ENCODE measurements around the gene GDE1. TPM values are rescaled to one million over a fixed set of nuclear protein-coding genes. Genes with fewer than 3 reads are reported as not detected.
A peak's percentile ranks its signal among the peaks of the same experiment; 100 is the strongest.

The GDE1 gene
- total and polyA plus RNA-seq, 2 of the 4 experiments (the other 2 are of a cell fraction), result 50.1 to 62.4 TPM

DNA sequence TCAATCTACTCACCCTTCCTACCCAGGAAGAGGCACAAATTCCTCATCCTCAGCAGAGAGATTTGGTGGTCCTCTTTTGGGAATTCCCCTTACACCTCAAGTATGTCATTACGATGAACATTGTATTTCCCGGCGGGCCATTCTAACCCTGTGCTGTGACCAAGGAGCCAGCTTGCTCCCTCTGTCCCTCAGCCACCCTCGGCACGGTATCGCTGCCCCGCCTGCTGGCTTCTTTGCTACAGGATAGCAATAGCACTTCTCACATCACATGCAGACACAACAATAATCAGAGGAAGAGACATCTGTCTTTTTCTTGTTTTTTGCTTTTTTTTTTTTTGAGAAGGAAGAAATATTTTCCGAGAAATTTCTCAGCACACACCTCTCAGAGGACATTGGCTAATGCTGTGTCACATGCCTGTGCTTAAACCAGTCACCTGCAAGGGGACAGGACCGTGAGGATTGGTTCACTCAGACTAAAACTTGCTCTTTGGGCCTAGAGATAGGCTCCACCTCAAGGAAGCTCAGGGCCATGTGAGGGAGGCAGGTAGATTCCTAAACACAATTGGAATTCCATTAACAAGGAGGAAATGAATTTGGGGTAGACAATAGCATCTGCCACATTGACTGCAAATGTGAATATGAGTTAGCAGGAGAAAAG, 63.0 kb downstream of the GDE1 start:
- Histone ChIP-seq H2AFZ (replicated peaks; ENCODE audit: low read length, poor library complexity) (no peak overlapping the region), H3K9me3 (ENCODE audit: control insufficient read depth, insufficient read depth, low read length) (no peaks in the 10 kb centered on the region), H3K9ac (ENCODE audit: low read depth, low read length) (no peak overlapping the region), H2AK9ac (replicated peaks; ENCODE audit: low read depth, low read length, poor library complexity) (peak overlapping the region; percentile 28), H3K23ac (ENCODE audit: low read depth, low read length) (no peak overlapping the region), H2AK5ac (ENCODE audit: low read depth, low read length) (no peak overlapping the region), H3K36me3 (ENCODE audit: control insufficient read depth, insufficient read depth, low read length) (no peaks in the 10 kb centered on the region), H2BK120ac (ENCODE audit: low read depth, low read length) (no peak overlapping the region), H4K8ac (ENCODE audit: low read depth in 2 of 2, low read length in 2 of 2) (no peak overlapping the region), H4K91ac (ENCODE audit: insufficient read depth, low read depth, low read length) (no peak overlapping the region), H3K27me3 (ENCODE audit: control insufficient read depth, insufficient read depth, low read length) (no peaks in the 10 kb centered on the region), H4K20me1 (ENCODE audit: insufficient read depth, low read length) (no peaks in the 10 kb centered on the region), H3K79me1 (ENCODE audit: low read depth in 1 of 2, low read length in 2 of 2) (no peaks in the 10 kb centered on the region), H3K14ac (replicated peaks; ENCODE audit: low read depth, low read length) (no peak overlapping the region), H2BK15ac (ENCODE audit: low read depth, low read length) (no peak overlapping the region), H3K4ac (ENCODE audit: low read depth, low read length) (no peak overlapping the region), H2BK5ac (ENCODE audit: low read depth, low read length, poor library complexity, severe bottlenecking) (no peak overlapping the region), H3K4me1 (ENCODE audit: control insufficient read depth, insufficient read depth, low read length) (no peaks in the 10 kb centered on the region), H3K27ac (ENCODE audit: insufficient read depth, low read length) (no peak overlapping the region), H3K4me2 (ENCODE audit: low read depth, low read length) (no peak overlapping the region), H3K18ac (ENCODE audit: low read depth, low read length) (no peak overlapping the region), H3K9me1 (ENCODE audit: insufficient read depth, low read length) (no peaks in the 10 kb centered on the region), H2BK20ac (ENCODE audit: low read depth, low read length) (no peak overlapping the region), H3K56ac (ENCODE audit: extremely low read depth, insufficient read depth, low read length) (no peak overlapping the region), H3K4me3 (ENCODE audit: insufficient read depth, low read depth, low read length) (no peak overlapping the region), H4K5ac (ENCODE audit: low read depth, low read length) (no peak overlapping the region)
- intact Hi-C loops (cut with micrococcal nuclease) (no loop called here), dilution Hi-C loops (cut with HindIII; ENCODE audit: low sequenced_read_pairs, unreplicated experiment) (no loop called here), in situ Hi-C loops (cut with MboI; ENCODE audit: low sequenced_read_pairs) (no loop called here)
- BruUV-seq (replicated peaks), result no TSS peak
- TF ChIP-seq POLR2A (IDR thresholded peaks at IDR 0.05; ENCODE audit: low read depth, low read length) (no peak), SMC3 (IDR thresholded peaks at IDR 0.05; ENCODE audit: low read depth, low read length) (no peak)
- ChIA-PET CTCF (no interaction called here), POLR2A (ENCODE audit: unreplicated experiment) (no interaction called here)
- 100% methylated on average over 3 of the region's 9 CpGs; no CpG with 5 or more reads in 1 of the 2 experiments for WGBS, 2 experiments (ENCODE audit: extremely low coverage in 2 of 2, insufficient read length in 1 of 2)
- DNase-seq (no peak), ATAC-seq (ENCODE audit: low read depth) (no peak)

Other genes starting within 250 kb of the GDE1 start
- not detected in 2 replicates for gene CLEC19A, start 236.4 kb downstream of the GDE1 start, total RNA-seq (2012; rRNA removed)
- not detected in 2 replicates for gene CLEC19A, start 236.4 kb downstream of the GDE1 start, polyA plus RNA-seq (2012; rRNA removed)
- not detected in 2 replicates for gene TMC5, start 104.2 kb downstream of the GDE1 start, total RNA-seq (2012; rRNA removed)
- gene TMC5, start 104.2 kb downstream of the GDE1 start, polyA plus RNA-seq (2012; rRNA removed), result not detected in 2 replicates
- 7.7 and 11.9 TPM in 2 replicates for gene CCP110, start 1.8 kb upstream of the GDE1 start, total RNA-seq (2012; rRNA removed)
- 3.7 and 4.7 TPM in 2 replicates for gene CCP110, start 1.8 kb upstream of the GDE1 start, polyA plus RNA-seq (2012; rRNA removed)
- 20.3 and 28.0 TPM in 2 replicates for gene VPS35L, start 33.6 kb upstream of the GDE1 start, total RNA-seq (2012; rRNA removed)
- 37.1 and 40.1 TPM in 2 replicates for gene VPS35L, start 33.6 kb upstream of the GDE1 start, polyA plus RNA-seq (2012; rRNA removed)
- 8.4 and 10.6 TPM in 2 replicates for gene KNOP1, start 196.1 kb upstream of the GDE1 start, total RNA-seq (2012; rRNA removed)
- 6.9 and 7.0 TPM in 2 replicates for gene KNOP1, start 196.1 kb upstream of the GDE1 start, polyA plus RNA-seq (2012; rRNA removed)
- 4.2 and 5.4 TPM in 2 replicates for gene IQCK, start 196.2 kb upstream of the GDE1 start, total RNA-seq (2012; rRNA removed)
- 4.1 and 4.2 TPM in 2 replicates for gene IQCK, start 196.2 kb upstream of the GDE1 start, polyA plus RNA-seq (2012; rRNA removed)

All from IMR-90 (cell line).